GM23338 (cell line): ENCODE results near the gene DDX25. TPM values are rescaled to one million over a fixed set of nuclear protein-coding genes. Genes with fewer than 3 reads are reported as not detected.
A peak's percentile ranks its signal among the peaks of the same experiment; 100 is the strongest.

ENCODE experiments used
- ATAC-seq: fragments of 200-7000 bp; cut with Tn5 transposase; 3 replicates; pipeline ENCODE4 v1.9.1; 2020
- DNase-seq: peaks from one replicate; pipeline ENCODE4 v3.0.0-alpha.2; 2015; ENCODE audit warnings: low spot score
- H2AFZ ChIP-seq: fragments of 200-600 bp; sonication (generic); 2 replicates; pipeline ENCODE4 v1.8.0; 2016; ENCODE audit warnings: antibody characterized with exemption, mild to moderate bottlenecking, moderate library complexity
- H3F3A ChIP-seq: fragments of 200-600 bp; sonication (generic); replicated peaks from 2 replicates; pipeline ENCODE4 v1.8.0; 2017; ENCODE audit warnings: antibody characterized with exemption, mixed run types, low read depth
- H3K27ac ChIP-seq: fragments of 200-600 bp; sonication (generic); 2 replicates; pipeline ENCODE4 v1.6.1; 2016; ENCODE audit warnings: low read depth
- H3K27me3 ChIP-seq: fragments of 200-600 bp; sonication (generic); 2 replicates; pipeline ENCODE4 v1.8.0; 2016; ENCODE audit warnings: mild to moderate bottlenecking, mixed run types, moderate library complexity; ENCODE audit not compliant: insufficient read depth
- H3K36me3 ChIP-seq: fragments of 200-600 bp; sonication (generic); 2 replicates; pipeline ENCODE4 v1.8.0; 2016; ENCODE audit warnings: mild to moderate bottlenecking; ENCODE audit not compliant: insufficient read depth
- H3K4me1 ChIP-seq: fragments of 200-600 bp; sonication (generic); 2 replicates; pipeline ENCODE4 v1.8.0; 2016; ENCODE audit warnings: mild to moderate bottlenecking, moderate library complexity; ENCODE audit not compliant: insufficient read depth
- H3K4me2 ChIP-seq: fragments of 200-600 bp; sonication (generic); 2 replicates; pipeline ENCODE4 v1.7.1; 2017; ENCODE audit warnings: mixed run types
- H3K4me3 ChIP-seq: fragments of 200-600 bp; sonication (generic); 2 replicates; pipeline ENCODE4 v1.6.1; 2016; ENCODE audit warnings: mixed run types
- H3K79me2 ChIP-seq: fragments of 200-600 bp; sonication (generic); replicated peaks from 2 replicates; pipeline ENCODE4 v1.8.0; 2017; ENCODE audit warnings: mild to moderate bottlenecking; ENCODE audit not compliant: insufficient read depth
- H3K9me2 ChIP-seq: fragments of 200-600 bp; sonication (generic); 2 replicates; pipeline ENCODE4 v1.8.0; 2017; ENCODE audit not compliant: insufficient read depth
- H4K20me1 ChIP-seq: fragments of 200-600 bp; sonication (generic); replicated peaks from 2 replicates; pipeline ENCODE4 v1.8.0; 2017; ENCODE audit warnings: mild to moderate bottlenecking; ENCODE audit not compliant: insufficient read depth
- H3K27ac Mint-ChIP-seq: 2 replicates; pipeline ENCODE4 v1.8.0; 2020; ENCODE audit warnings: inconsistent platforms, mild to moderate bottlenecking, moderate library complexity, mixed read lengths
- H3K27me3 Mint-ChIP-seq: 3 replicates; pipeline ENCODE4 v1.8.0; 2022; ENCODE audit warnings: low read depth, mild to moderate bottlenecking, moderate library complexity, mixed read lengths, inconsistent platforms; ENCODE audit not compliant: insufficient read depth, poor library complexity
- H3K36me3 Mint-ChIP-seq: 3 replicates; pipeline ENCODE4 v1.8.0; 2021; ENCODE audit warnings: low read depth, mild to moderate bottlenecking, inconsistent platforms, moderate library complexity, mixed read lengths
- H3K4me1 Mint-ChIP-seq: 3 replicates; pipeline ENCODE4 v1.8.0; 2020; ENCODE audit warnings: mild to moderate bottlenecking, inconsistent platforms, mixed read lengths
- H3K4me3 Mint-ChIP-seq: 3 replicates; pipeline ENCODE4 v1.8.0; 2021; ENCODE audit warnings: moderate library complexity, mild to moderate bottlenecking, inconsistent platforms, mixed read lengths
- H3K9me3 Mint-ChIP-seq: 3 replicates; pipeline ENCODE4 v1.8.0; 2020; ENCODE audit warnings: moderate library complexity, mild to moderate bottlenecking, inconsistent platforms, mixed read lengths
- CREB1 ChIP-seq: fragments of 250-450 bp; sonication (Bioruptor Pico); IDR thresholded peaks from 2 replicates; pipeline ENCODE4 v1.5.0; 2020; ENCODE audit warnings: low read depth, mild to moderate bottlenecking, moderate library complexity
- EZH2 ChIP-seq: fragments of 200-600 bp; sonication (generic); IDR thresholded peaks from one replicate; pipeline ENCODE4 v1.8.0; 2017; ENCODE audit warnings: antibody characterized with exemption, mild to moderate bottlenecking, low read depth; ENCODE audit not compliant: unreplicated experiment
- EZH2phosphoT487 ChIP-seq: fragments of 200-600 bp; sonication (generic); IDR thresholded peaks from one replicate; pipeline ENCODE4 v1.8.1; 2018; ENCODE audit warnings: antibody characterized with exemption; ENCODE audit not compliant: unreplicated experiment
- JUNB ChIP-seq: IDR thresholded peaks from one replicate; pipeline ENCODE4 v1.6.1; 2016; ENCODE audit warnings: antibody characterized with exemption; ENCODE audit not compliant: unreplicated experiment
- NANOG ChIP-seq: IDR thresholded peaks from 2 replicates; pipeline ENCODE4 v1.6.1; 2016; ENCODE audit warnings: antibody characterized with exemption, borderline replicate concordance
- POLR2AphosphoS5 ChIP-seq: IDR thresholded peaks from 2 replicates; pipeline ENCODE4 v1.6.1; 2016; ENCODE audit warnings: antibody characterized with exemption, low read depth
- STAT1 ChIP-seq: IDR thresholded peaks from one replicate; pipeline ENCODE4 v1.6.1; 2016; ENCODE audit warnings: antibody characterized with exemption; ENCODE audit not compliant: unreplicated experiment
- ZNF331 ChIP-seq: fragments of 250-450 bp; sonication (Bioruptor Pico); IDR thresholded peaks from 2 replicates; pipeline ENCODE4 v1.5.0; 2020; ENCODE audit warnings: low read depth, mild to moderate bottlenecking, moderate library complexity
- long read RNA-seq: library from polyadenylated mRNA; unstranded; transcript quantifications from one replicate; pipeline ENCODE4 v2.0.0, GENCODE V29; 2020; ENCODE audit not compliant: unreplicated experiment
- polyA plus RNA-seq: library from polyadenylated mRNA; unstranded; fragments of >200 nt; fragmentation: Nextera tagmentation; extraction: Ambion mirVana; gene quantifications from 2 replicates; pipeline ENCODE4 v1.2.1, GENCODE V29; 2016
- total RNA-seq: library from RNA; depleted of rRNA; stranded (reverse); fragments of >200 nt; shearing (Covaris generic); gene quantifications from 2 replicates; pipeline ENCODE4 v1.2.3, GENCODE V29; 2014; rRNA removed
- TF ChIP-seq, protein P1 (sequence below): IDR thresholded peaks from one replicate; pipeline ENCODE4 v1.6.1; 2018; ENCODE audit warnings: antibody characterized with exemption; ENCODE audit not compliant: unreplicated experiment
- TF ChIP-seq, protein P2 (sequence below), 2 experiments: fragments of 200-600 bp in 1 of 2; sonication (generic) in 1 of 2; conservative IDR thresholded peaks; 2 replicates each; pipeline versions ENCODE4 v1.5.1 to v1.6.1; 2016 to 2017; ENCODE audit warnings: antibody characterized with exemption in 2 of 2, low read depth in 2 of 2, mild to moderate bottlenecking in 2 of 2, moderate library complexity in 1 of 2
- TF ChIP-seq, protein P3 (sequence below): IDR thresholded peaks from 2 replicates; pipeline ENCODE4 v1.6.1; 2016; ENCODE audit warnings: antibody characterized with exemption
- TF ChIP-seq, protein P4 (sequence below): fragments of 250-450 bp; sonication (Bioruptor Pico); IDR thresholded peaks from 2 replicates; pipeline ENCODE4 v1.5.0; 2020; ENCODE audit warnings: mild to moderate bottlenecking, moderate library complexity

DDX25 gene
- total RNA-seq (20.7 and 23.6 TPM in 2 replicates), polyA plus RNA-seq (20.6 and 21.2 TPM in 2 replicates)
- long read RNA-seq, full-length matches to known transcripts: 26 of 30 reads
- long read RNA-seq, partial matches to known transcripts: 1 of 30 reads
- long read RNA-seq, other reads (novel, unspliced or antisense): 3 of 30 reads

DNA sequence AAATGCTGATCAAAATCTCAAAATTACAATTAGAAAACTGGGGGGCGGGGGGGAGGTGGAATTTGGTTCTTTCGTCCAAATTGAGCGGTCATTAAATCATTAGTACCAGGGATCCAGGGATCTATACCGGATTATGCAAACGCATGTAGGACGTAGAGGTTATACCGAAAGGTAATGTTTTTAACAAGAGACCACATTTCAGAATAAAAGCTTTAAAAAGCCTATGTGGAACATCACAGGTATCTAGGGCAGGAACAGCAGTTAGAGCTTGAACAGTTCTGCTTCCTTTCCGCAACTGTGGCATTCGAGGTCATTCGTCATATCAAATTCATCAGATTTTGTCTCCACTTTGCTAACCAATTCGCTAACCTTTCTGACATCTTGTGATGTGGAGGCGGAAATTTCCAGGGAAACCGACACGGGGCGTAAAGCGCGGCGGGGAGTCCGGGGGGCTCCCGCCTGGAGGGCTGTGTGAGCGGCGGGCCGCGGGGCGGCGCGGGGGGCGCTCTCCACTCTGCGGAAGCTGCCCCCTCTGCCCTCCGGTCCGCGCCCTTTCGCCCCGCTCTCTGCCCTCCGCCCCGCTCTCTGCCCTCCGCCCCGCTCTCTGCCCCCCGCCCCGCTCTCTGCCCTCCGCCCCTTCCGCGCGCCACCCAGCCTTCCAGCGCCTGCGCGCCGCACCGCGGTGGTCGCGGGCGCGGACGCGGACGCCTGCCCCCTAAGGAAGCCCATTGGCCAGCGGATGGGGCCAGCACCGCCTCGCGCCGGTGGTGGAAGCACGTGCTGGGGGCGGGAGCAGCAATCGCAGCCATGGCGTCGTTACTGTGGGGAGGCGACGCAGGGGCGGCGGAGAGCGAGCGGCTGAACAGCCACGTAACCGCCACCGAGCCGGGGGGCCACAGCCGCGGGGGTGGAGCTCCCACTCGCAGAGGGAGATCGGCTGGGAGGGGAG is at the start of gene DDX25:
TSS of gene DDX25 (plus strand) at position 798 of the 949 bp plus-strand sequence. CDS start at position 808, 10 bp downstream.
- H3K4me1 Mint-ChIP-seq: peaks cover 12% of the 10 kb centered on the region
- no peak for TF ChIP-seq EZH2phosphoT487
- TF ChIP-seq, protein P1, sequence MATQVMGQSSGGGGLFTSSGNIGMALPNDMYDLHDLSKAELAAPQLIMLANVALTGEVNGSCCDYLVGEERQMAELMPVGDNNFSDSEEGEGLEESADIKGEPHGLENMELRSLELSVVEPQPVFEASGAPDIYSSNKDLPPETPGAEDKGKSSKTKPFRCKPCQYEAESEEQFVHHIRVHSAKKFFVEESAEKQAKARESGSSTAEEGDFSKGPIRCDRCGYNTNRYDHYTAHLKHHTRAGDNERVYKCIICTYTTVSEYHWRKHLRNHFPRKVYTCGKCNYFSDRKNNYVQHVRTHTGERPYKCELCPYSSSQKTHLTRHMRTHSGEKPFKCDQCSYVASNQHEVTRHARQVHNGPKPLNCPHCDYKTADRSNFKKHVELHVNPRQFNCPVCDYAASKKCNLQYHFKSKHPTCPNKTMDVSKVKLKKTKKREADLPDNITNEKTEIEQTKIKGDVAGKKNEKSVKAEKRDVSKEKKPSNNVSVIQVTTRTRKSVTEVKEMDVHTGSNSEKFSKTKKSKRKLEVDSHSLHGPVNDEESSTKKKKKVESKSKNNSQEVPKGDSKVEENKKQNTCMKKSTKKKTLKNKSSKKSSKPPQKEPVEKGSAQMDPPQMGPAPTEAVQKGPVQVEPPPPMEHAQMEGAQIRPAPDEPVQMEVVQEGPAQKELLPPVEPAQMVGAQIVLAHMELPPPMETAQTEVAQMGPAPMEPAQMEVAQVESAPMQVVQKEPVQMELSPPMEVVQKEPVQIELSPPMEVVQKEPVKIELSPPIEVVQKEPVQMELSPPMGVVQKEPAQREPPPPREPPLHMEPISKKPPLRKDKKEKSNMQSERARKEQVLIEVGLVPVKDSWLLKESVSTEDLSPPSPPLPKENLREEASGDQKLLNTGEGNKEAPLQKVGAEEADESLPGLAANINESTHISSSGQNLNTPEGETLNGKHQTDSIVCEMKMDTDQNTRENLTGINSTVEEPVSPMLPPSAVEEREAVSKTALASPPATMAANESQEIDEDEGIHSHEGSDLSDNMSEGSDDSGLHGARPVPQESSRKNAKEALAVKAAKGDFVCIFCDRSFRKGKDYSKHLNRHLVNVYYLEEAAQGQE: no peak
- no peak for TF ChIP-seq EZH2
- TF ChIP-seq, protein P2, sequence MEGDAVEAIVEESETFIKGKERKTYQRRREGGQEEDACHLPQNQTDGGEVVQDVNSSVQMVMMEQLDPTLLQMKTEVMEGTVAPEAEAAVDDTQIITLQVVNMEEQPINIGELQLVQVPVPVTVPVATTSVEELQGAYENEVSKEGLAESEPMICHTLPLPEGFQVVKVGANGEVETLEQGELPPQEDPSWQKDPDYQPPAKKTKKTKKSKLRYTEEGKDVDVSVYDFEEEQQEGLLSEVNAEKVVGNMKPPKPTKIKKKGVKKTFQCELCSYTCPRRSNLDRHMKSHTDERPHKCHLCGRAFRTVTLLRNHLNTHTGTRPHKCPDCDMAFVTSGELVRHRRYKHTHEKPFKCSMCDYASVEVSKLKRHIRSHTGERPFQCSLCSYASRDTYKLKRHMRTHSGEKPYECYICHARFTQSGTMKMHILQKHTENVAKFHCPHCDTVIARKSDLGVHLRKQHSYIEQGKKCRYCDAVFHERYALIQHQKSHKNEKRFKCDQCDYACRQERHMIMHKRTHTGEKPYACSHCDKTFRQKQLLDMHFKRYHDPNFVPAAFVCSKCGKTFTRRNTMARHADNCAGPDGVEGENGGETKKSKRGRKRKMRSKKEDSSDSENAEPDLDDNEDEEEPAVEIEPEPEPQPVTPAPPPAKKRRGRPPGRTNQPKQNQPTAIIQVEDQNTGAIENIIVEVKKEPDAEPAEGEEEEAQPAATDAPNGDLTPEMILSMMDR (conservative IDR thresholded peaks at IDR 0.05; ENCODE audit: low read depth in 2 of 2): no peak
- no peak for TF ChIP-seq STAT1
- TF ChIP-seq CREB1 (CRISPR knock-in tag): peak; percentile 69
- TF ChIP-seq NANOG: no peak
- TF ChIP-seq JUNB: no peak
- TF ChIP-seq ZNF331 (CRISPR knock-in tag): no peak
- peak; percentile 78 for TF ChIP-seq POLR2AphosphoS5
- TF ChIP-seq, protein P3, sequence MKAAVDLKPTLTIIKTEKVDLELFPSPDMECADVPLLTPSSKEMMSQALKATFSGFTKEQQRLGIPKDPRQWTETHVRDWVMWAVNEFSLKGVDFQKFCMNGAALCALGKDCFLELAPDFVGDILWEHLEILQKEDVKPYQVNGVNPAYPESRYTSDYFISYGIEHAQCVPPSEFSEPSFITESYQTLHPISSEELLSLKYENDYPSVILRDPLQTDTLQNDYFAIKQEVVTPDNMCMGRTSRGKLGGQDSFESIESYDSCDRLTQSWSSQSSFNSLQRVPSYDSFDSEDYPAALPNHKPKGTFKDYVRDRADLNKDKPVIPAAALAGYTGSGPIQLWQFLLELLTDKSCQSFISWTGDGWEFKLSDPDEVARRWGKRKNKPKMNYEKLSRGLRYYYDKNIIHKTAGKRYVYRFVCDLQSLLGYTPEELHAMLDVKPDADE: no peak
- TF ChIP-seq, protein P4, sequence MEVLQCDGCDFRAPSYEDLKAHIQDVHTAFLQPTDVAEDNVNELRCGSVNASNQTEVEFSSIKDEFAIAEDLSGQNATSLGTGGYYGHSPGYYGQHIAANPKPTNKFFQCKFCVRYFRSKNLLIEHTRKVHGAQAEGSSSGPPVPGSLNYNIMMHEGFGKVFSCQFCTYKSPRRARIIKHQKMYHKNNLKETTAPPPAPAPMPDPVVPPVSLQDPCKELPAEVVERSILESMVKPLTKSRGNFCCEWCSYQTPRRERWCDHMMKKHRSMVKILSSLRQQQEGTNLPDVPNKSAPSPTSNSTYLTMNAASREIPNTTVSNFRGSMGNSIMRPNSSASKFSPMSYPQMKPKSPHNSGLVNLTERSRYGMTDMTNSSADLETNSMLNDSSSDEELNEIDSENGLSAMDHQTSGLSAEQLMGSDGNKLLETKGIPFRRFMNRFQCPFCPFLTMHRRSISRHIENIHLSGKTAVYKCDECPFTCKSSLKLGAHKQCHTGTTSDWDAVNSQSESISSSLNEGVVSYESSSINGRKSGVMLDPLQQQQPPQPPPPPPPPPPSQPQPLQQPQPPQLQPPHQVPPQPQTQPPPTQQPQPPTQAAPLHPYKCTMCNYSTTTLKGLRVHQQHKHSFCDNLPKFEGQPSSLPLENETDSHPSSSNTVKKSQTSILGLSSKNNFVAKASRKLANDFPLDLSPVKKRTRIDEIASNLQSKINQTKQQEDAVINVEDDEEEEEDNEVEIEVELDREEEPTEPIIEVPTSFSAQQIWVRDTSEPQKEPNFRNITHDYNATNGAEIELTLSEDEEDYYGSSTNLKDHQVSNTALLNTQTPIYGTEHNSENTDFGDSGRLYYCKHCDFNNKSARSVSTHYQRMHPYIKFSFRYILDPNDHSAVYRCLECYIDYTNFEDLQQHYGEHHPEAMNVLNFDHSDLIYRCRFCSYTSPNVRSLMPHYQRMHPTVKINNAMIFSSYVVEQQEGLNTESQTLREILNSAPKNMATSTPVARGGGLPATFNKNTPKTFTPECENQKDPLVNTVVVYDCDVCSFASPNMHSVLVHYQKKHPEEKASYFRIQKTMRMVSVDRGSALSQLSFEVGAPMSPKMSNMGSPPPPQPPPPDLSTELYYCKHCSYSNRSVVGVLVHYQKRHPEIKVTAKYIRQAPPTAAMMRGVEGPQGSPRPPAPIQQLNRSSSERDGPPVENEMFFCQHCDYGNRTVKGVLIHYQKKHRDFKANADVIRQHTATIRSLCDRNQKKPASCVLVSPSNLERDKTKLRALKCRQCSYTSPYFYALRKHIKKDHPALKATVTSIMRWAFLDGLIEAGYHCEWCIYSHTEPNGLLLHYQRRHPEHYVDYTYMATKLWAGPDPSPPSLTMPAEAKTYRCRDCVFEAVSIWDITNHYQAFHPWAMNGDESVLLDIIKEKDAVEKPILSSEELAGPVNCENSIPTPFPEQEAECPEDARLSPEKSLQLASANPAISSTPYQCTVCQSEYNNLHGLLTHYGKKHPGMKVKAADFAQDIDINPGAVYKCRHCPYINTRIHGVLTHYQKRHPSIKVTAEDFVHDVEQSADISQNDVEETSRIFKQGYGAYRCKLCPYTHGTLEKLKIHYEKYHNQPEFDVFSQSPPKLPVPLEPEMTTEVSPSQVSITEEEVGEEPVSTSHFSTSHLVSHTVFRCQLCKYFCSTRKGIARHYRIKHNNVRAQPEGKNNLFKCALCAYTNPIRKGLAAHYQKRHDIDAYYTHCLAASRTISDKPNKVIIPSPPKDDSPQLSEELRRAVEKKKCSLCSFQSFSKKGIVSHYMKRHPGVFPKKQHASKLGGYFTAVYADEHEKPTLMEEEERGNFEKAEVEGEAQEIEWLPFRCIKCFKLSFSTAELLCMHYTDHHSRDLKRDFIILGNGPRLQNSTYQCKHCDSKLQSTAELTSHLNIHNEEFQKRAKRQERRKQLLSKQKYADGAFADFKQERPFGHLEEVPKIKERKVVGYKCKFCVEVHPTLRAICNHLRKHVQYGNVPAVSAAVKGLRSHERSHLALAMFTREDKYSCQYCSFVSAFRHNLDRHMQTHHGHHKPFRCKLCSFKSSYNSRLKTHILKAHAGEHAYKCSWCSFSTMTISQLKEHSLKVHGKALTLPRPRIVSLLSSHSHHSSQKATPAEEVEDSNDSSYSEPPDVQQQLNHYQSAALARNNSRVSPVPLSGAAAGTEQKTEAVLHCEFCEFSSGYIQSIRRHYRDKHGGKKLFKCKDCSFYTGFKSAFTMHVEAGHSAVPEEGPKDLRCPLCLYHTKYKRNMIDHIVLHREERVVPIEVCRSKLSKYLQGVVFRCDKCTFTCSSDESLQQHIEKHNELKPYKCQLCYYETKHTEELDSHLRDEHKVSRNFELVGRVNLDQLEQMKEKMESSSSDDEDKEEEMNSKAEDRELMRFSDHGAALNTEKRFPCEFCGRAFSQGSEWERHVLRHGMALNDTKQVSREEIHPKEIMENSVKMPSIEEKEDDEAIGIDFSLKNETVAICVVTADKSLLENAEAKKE (CRISPR knock-in tag): no peak

More for the DNA sequence above, at the start of gene DDX25:
- ATAC-seq (peak; percentile 88), DNase-seq (peak; percentile 88)
- Mint-ChIP-seq H3K4me3 (peak within 1 kb of the TSS; percentile 99), H3K9me3 (no peaks in the 10 kb centered on the region; the same call in 1 of the 3 replicates), H3K36me3 (peaks cover 38% of the 10 kb centered on the region), H3K27me3 (peaks cover 20% of the 10 kb centered on the region), H3K27ac (no peak within 1 kb of the TSS)
- H4K20me1 ChIP-seq: peaks cover 8% of the 10 kb centered on the region; the same call in 1 of the 2 replicates
- H3K27ac ChIP-seq: 0 out of 2 replicates have a peak within 1 kb of the TSS, but pooled peaks have one; percentile 17
- H3K27me3 ChIP-seq: peaks cover 19% of the 10 kb centered on the region
- H3F3A ChIP-seq: peaks cover 15% of the 10 kb centered on the region; the same call in 1 of the 2 replicates
- H3K79me2 ChIP-seq: peaks cover 36% of the 10 kb centered on the region
- no peaks in the 10 kb centered on the region for H3K4me1 ChIP-seq
- H3K36me3 ChIP-seq: peaks cover 16% of the 10 kb centered on the region
- H2AFZ ChIP-seq: peak within 1 kb of the TSS; percentile 99
- no peaks in the 10 kb centered on the region for H3K9me2 ChIP-seq
- peak within 1 kb of the TSS; percentile 88 for H3K4me3 ChIP-seq
- peak within 1 kb of the TSS; percentile 89 for H3K4me2 ChIP-seq
